Cardiac fibroblast (primary cell): Measurements from ENCODE around the gene ADAMTS2.

ENCODE experiments used
- DNase-seq, 2 donors: peaks; one replicate each; pipeline versions ENCODE4 v3.0.0 to v3.0.0-alpha.2; 2010; ENCODE audit warnings: low read depth in 2 of 2
- H3K4me3 ChIP-seq, 2 donors: replicated peaks in 1 of 2; 1 replicate in 1 of 2; 2 replicates in 1 of 2; pipeline ENCODE4 v1.5.1; 2011; ENCODE audit warnings: low read depth in 2 of 2, low read length in 2 of 2, mild to moderate bottlenecking in 2 of 2, moderate library complexity in 1 of 2
- TF ChIP-seq, protein P1 (sequence below): IDR thresholded peaks from one replicate; pipeline ENCODE4 v1.5.1; 2011; ENCODE audit warnings: low read depth, mild to moderate bottlenecking, low read length, inconsistent platforms

Gene ADAMTS2

DNA sequence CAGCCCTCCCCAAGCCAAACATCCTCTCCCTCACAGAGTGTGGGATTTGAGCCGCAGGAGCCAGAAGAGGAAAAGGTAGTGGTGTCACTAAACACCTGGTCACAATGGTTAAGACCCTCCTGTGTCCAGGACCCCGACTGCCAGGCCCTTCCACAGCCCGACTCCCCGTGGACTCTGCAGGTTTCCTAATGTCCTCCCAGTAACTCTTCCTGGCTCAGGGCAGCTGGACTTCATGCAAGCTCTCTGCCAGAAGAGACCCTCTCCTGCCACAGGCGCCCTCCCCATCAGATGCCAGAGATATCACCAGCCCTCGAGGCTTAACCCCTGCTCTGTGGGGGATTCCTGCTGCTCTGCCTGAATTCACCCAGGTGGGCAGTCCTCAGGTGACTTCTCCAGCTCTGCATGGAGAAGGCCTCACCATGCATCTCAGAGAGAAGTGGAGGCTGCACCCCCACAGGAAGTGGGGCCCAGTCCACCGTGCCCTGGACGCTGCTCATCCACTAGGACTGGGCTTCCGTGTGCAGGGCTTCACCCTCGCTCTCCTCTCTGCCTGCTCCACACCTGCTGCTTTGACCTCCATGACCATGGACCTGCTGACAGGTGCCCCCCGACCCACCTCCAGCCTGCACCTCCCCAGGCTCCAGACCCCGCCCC, 111.2 kb downstream of the ADAMTS2 start:
- TF ChIP-seq, protein P1, sequence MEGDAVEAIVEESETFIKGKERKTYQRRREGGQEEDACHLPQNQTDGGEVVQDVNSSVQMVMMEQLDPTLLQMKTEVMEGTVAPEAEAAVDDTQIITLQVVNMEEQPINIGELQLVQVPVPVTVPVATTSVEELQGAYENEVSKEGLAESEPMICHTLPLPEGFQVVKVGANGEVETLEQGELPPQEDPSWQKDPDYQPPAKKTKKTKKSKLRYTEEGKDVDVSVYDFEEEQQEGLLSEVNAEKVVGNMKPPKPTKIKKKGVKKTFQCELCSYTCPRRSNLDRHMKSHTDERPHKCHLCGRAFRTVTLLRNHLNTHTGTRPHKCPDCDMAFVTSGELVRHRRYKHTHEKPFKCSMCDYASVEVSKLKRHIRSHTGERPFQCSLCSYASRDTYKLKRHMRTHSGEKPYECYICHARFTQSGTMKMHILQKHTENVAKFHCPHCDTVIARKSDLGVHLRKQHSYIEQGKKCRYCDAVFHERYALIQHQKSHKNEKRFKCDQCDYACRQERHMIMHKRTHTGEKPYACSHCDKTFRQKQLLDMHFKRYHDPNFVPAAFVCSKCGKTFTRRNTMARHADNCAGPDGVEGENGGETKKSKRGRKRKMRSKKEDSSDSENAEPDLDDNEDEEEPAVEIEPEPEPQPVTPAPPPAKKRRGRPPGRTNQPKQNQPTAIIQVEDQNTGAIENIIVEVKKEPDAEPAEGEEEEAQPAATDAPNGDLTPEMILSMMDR, result no peak
- no peak for DNase-seq
- no peak overlapping the region for H3K4me3 ChIP-seq

DNA sequence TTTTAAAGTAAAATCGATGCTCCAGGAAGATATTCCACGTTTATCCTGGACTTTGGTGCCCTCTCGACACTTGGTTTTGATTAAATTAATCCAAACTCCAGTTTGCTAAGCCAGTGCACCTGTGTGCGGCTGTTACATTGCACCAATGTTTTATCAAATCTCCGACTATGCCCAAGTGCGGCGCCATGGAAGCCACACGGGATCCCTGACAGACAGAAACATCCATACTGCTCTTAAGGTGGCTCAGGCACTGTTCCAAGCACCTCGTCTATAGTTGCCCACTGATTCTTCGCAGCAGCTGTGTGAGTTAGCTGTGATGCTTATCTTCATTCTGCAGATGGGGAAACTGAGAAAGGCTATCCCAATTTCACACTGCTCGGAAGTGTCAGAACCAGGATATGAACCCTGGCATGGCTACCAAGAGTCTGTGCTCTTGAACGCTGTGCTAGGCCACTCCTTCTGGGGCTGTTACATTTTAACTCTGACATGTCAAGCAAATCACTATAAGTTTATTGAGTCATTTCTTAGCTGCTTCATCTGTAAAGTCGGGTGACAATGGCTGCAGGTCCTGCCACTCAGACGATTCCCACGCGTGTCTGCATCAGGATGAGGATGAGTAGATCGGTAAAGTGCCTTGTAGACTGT, 113.0 kb downstream of the ADAMTS2 start:
- no peak for DNase-seq
- H3K4me3 ChIP-seq, result no peak overlapping the region
- TF ChIP-seq, protein P1, result no peak

DNA sequence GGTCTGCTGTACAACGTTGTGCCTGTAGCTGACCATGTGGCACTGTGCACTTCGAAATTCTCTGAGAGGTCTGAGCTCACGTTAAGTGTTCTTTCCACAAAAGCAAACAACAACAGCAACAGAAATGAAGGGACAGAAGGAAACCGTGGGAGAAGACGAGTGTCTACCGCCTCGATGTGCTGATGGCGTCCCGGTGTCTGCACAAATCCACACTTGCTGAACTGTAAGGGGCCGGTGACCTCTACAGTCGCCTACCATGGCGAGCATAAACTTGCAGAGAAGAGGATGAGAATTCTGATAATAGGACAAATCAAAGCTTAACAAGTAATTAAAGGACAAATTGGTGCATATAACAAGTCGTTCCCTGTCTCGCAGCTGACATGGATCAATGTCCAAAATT, 114.0 kb downstream of the ADAMTS2 start:
- H3K4me3 ChIP-seq, result no peak overlapping the region
- TF ChIP-seq, protein P1, result no peak
- DNase-seq, result no peak

DNA sequence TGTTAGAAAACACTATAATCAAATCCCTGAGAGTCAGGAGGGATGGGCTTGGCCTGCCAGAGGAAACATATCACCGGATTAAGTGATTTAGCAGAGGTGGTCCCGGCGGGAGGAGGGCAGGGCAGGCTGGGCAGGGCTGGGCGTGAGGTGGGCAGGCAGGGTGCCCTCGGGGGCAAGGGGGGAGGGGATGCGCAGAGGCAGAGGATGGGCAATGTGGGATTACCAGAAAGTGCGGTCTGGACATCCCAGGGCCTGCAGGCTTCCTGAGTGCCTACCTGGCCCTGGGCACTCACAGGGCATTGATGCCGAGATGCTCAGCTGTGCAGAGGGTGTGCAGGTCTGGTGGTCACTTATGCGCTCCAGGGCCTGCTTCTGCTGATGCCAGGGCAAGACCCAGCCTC, 115.2 kb downstream of the ADAMTS2 start:
- TF ChIP-seq, protein P1, result no peak
- no peak overlapping the region for H3K4me3 ChIP-seq
- DNase-seq, result no peak

DNA sequence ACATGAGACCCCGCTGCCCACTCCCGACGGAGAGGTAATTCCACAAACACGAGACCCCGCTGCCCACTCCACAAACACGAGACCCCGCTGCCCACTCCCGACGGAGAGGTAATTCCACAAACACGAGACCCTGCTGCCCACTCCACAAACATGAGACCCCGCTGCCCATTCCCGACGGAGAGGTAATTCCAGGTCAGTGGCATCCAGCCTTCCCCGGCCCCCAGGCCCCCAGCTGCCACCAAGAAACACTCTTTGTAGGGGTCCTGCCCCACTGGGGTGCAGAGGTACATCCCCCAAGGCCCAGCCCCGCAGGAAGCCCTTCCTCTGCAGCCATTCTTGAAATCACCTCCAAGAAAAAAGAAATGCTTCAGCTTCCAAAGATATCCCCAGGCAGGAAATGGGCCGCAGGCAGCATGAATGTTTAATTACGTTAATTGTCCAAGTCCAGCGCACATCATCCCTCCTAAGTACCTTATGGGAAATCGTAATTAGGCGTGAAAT, 115.9 kb downstream of the ADAMTS2 start:
- DNase-seq, result no peak
- no peak overlapping the region for H3K4me3 ChIP-seq
- TF ChIP-seq, protein P1, result no peak

DNA sequence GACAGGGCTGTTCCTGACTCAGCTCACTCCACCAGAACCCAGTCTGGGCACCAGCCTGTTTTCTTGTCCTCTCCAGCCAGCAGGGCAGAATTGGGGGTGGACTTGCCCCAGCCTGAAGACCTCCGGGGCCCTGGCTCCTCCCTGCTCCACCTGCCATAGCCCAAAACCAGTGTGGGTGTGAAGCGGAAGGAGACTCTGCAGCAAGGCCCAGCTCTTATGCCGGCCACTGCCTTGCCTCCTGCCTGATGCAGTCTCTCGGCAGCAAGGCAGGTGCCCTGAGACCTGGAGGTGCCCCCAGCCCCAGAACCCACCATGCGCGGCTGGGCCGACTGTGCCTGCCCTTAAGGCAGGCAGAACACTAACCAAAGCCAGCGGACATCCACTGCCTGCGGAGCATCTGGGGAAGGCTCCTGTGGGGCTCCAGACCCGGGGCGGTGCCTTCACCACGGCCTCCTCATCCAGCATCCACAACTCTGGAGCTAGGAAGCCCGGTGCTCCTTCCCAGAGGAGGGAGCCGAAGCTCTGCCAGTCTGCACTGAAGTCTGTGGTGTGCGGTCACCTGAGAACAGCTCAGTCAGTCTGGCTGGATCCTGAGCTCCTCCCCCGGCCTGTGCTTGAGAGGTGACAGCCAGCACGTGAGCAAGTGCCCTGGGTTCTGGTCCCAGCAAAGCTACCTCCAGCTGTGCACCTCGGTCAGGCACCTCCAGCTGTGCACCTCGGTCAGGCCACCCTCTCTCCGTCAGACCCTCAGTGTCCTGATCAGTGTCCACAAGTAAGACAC, 116.7 kb downstream of the ADAMTS2 start:
- TF ChIP-seq, protein P1, result no peak
- no peak for DNase-seq
- no peak overlapping the region for H3K4me3 ChIP-seq
